Bronchial epithelial cell (primary cell): ENCODE measurements around the gene HOXB8. TPM values are rescaled to one million over a fixed set of nuclear protein-coding genes. Genes with fewer than 3 reads are reported as not detected.

ENCODE experiments used
- DNase-seq: peaks from one replicate; pipeline ENCODE4 v3.0.0-alpha.2; 2010; ENCODE audit warnings: low read depth
- FAIRE-seq: peaks from 2 replicates; lab custom pipeline; 2011; peaks lifted over from hg19 to GRCh38; lab: Jason Lieb, UNC
- H3K27me3 ChIP-seq: 2 replicates; pipeline ENCODE4 v1.5.1; 2011; ENCODE audit warnings: low read length; ENCODE audit not compliant: control insufficient read depth, insufficient read depth
- H3K36me3 ChIP-seq: 2 replicates; pipeline ENCODE4 v1.5.1; 2011; ENCODE audit warnings: low read length; ENCODE audit not compliant: control insufficient read depth, insufficient read depth
- H3K4me3 ChIP-seq: 2 replicates; pipeline ENCODE4 v1.5.1; 2011; ENCODE audit warnings: mild to moderate bottlenecking, low read depth, low read length, control low read depth
- CTCF ChIP-seq: IDR thresholded peaks from 2 replicates; pipeline ENCODE4 v1.5.1; 2011; ENCODE audit warnings: mild to moderate bottlenecking, moderate library complexity, low read length, control low read depth, inconsistent platforms; ENCODE audit not compliant: insufficient read depth, severe bottlenecking
- total RNA-seq: library from RNA; depleted of rRNA; stranded (reverse); fragments of >200 nt; gene quantifications from 2 replicates; pipeline ENCODE4 v1.2.1, GENCODE V29; 2014

The HOXB8 gene
- total RNA-seq, 1 donor from 2014 or later = not detected

- TF ChIP-seq CTCF = no peak
- DNase-seq (no peak), FAIRE-seq (no peak)
- no peak overlapping the region for H3K4me3 ChIP-seq
- no peaks in the 10 kb centered on the region for H3K36me3 ChIP-seq
- H3K27me3 ChIP-seq = peaks cover 85% of the 10 kb centered on the region
These were observed 6.6 kb downstream of the HOXB8 start for GRCh38 chr17:48608494-48608834.

GRCh38 chr17:48606892-48607614 is 8.0 kb downstream of the HOXB8 start:
- no peak for DNase-seq
- no peak for TF ChIP-seq CTCF
- Histone ChIP-seq H3K4me3 (no peak overlapping the region), H3K27me3 (peaks cover 87% of the 10 kb centered on the region), H3K36me3 (no peaks in the 10 kb centered on the region)
- no peak for FAIRE-seq

GRCh38 chr17:48605991-48606891 is 8.9 kb downstream of the HOXB8 start:
- Histone ChIP-seq H3K27me3 (peaks cover 88% of the 10 kb centered on the region), H3K4me3 (no peak overlapping the region), H3K36me3 (no peaks in the 10 kb centered on the region)
- DNase-seq (no peak), FAIRE-seq (no peak)
- no peak for TF ChIP-seq CTCF

GRCh38 chr17:48605409-48605919 is 9.6 kb downstream of the HOXB8 start:
- DNase-seq (no peak), FAIRE-seq (no peak)
- H3K36me3 ChIP-seq = no peaks in the 10 kb centered on the region
- H3K27me3 ChIP-seq = peaks cover 87% of the 10 kb centered on the region
- TF ChIP-seq CTCF = no peak
- H3K4me3 ChIP-seq = no peak overlapping the region

- DNase-seq (no peak), FAIRE-seq (no peak)
- H3K36me3 ChIP-seq = no peaks in the 10 kb centered on the region
- no peak for TF ChIP-seq CTCF
- H3K4me3 ChIP-seq = no peak within 1 kb of the TSS
- H3K27me3 ChIP-seq = peaks cover 90% of the 10 kb centered on the region
These were observed 10.2 kb downstream of the HOXB8 start, which contains the start of gene HOXB6 for GRCh38 chr17:48604770-48605329. TSS of gene HOXB6 (minus strand) at chr17:48604986. CDS start at chr17:48598150, 6,836 bp downstream.
